B cell (primary cell): Measurements from ENCODE around the gene SPATA6L. TPM values are rescaled to one million over a fixed set of nuclear protein-coding genes. Genes with fewer than 3 reads are reported as not detected.

Experiments used
- ATAC-seq: fragments of 200-7000 bp; cut with Tn5 transposase; one replicate; pipeline ENCODE4 v1.10.0; 2021; ENCODE audit warnings: low read depth, mild to moderate bottlenecking, moderate number of reproducible peaks, moderate library complexity
- CTCF ChIA-PET: fragments of 350-600 bp; sonication (Branson Sonifier 250); formaldehyde crosslinking; loops from one replicate; lab custom pipeline; 2021; ENCODE audit warnings: antibody characterized with exemption, inconsistent platforms; lab: Charles Lee
- POLR2A ChIA-PET: fragments of 350-600 bp; sonication (Branson Sonifier 250); formaldehyde crosslinking; loops from one replicate; lab custom pipeline; 2021; ENCODE audit warnings: antibody characterized with exemption; lab: Charles Lee
- DNase-seq: peaks from one replicate; pipeline ENCODE4 v3.0.0; 2013
- H2AFZ ChIP-seq: 2 replicates; pipeline ENCODE4 v1.6.1; 2012; ENCODE audit warnings: mild to moderate bottlenecking, low read depth, low read length; ENCODE audit not compliant: insufficient read depth, poor library complexity, severe bottlenecking
- H3K27ac ChIP-seq, 2 donors: 1 replicate in 1 of 2; 2 replicates in 1 of 2; pipeline ENCODE4 v1.5.1; 2012 to 2013; ENCODE audit warnings: low read length in 2 of 2, mild to moderate bottlenecking in 2 of 2, moderate library complexity in 1 of 2
- H3K27me3 ChIP-seq, 4 experiments: fragments of 200-600 bp in 1 of 4; sonication (generic) in 1 of 4; replicated peaks in 1 of 4; 1 replicate in 2 of 4; 2 replicates in 2 of 4; pipeline versions ENCODE4 v1.6.1 to v1.7.0; 2013 to 2016; ENCODE audit warnings: low read length in 3 of 4, mild to moderate bottlenecking in 2 of 4, mixed read lengths in 1 of 4, moderate library complexity in 1 of 4; ENCODE audit not compliant: insufficient read depth in 4 of 4, control insufficient read depth in 3 of 4; ENCODE audit errors: control extremely low read depth in 1 of 4
- H3K36me3 ChIP-seq, 2 experiments: replicated peaks in 1 of 2; 1 replicate in 1 of 2; 2 replicates in 1 of 2; pipeline versions ENCODE4 v1.6.1 to v1.7.1; 2013; ENCODE audit warnings: low read length in 1 of 2; ENCODE audit not compliant: insufficient read depth in 2 of 2, control insufficient read depth in 1 of 2; ENCODE audit errors: control extremely low read depth in 1 of 2, extremely low read depth in 1 of 2
- H3K4me1 ChIP-seq, 2 donors: fragments of 200-600 bp in 1 of 2; sonication (generic) in 1 of 2; 1 replicate in 1 of 2; 2 replicates in 1 of 2; pipeline versions ENCODE4 v1.5.1 to v1.6.1; 2013 to 2017; ENCODE audit warnings: low read length in 2 of 2; ENCODE audit not compliant: control insufficient read depth in 2 of 2, insufficient read depth in 2 of 2
- H3K4me2 ChIP-seq: replicated peaks from 2 replicates; pipeline ENCODE3; 2012; ENCODE audit warnings: mild to moderate bottlenecking, low read depth, low read length; ENCODE audit not compliant: poor library complexity, severe bottlenecking
- H3K4me3 ChIP-seq, 5 experiments: fragments of 200-600 bp in 1 of 5; sonication (generic) in 1 of 5; 1 replicate in 3 of 5; 2 replicates in 2 of 5; pipeline versions ENCODE4 v1.5.1 to v1.7.0; 2011 to 2016; ENCODE audit warnings: low read length in 4 of 5, mild to moderate bottlenecking in 4 of 5, low read depth in 2 of 5, control low read depth in 1 of 5, moderate library complexity in 1 of 5; ENCODE audit not compliant: insufficient read depth in 1 of 5; ENCODE audit errors: control extremely low read depth in 1 of 5, extremely low read depth in 1 of 5
- H3K79me2 ChIP-seq: fragments of 200-600 bp; sonication (generic); one replicate; pipeline ENCODE4 v1.6.0; 2016; ENCODE audit warnings: low read length; ENCODE audit not compliant: control insufficient read depth, insufficient read depth
- H3K9ac ChIP-seq: fragments of 200-600 bp; sonication (generic); 2 replicates; pipeline ENCODE4 v1.6.1; 2017; ENCODE audit warnings: mild to moderate bottlenecking, low read length, moderate library complexity
- H3K9me3 ChIP-seq, 3 donors: one replicate each; pipeline versions ENCODE4 v1.6.1 to v1.7.1; 2013; ENCODE audit warnings: low read length in 2 of 3; ENCODE audit not compliant: control insufficient read depth in 2 of 3, insufficient read depth in 1 of 3; ENCODE audit errors: control extremely low read depth in 1 of 3
- H4K20me1 ChIP-seq: 2 replicates; pipeline ENCODE4 v1.6.0; 2012; ENCODE audit warnings: mild to moderate bottlenecking, low read length; ENCODE audit not compliant: insufficient read depth, control insufficient read depth, poor library complexity, severe bottlenecking
- H3K27ac Mint-ChIP-seq: one replicate; pipeline ENCODE4 v1.8.0; 2021; ENCODE audit warnings: mixed read lengths
- H3K27me3 Mint-ChIP-seq: one replicate; pipeline ENCODE4 v1.8.0; 2021; ENCODE audit warnings: mixed read lengths
- H3K4me1 Mint-ChIP-seq: one replicate; pipeline ENCODE4 v1.8.0; 2021; ENCODE audit warnings: mixed read lengths
- H3K4me3 Mint-ChIP-seq: one replicate; pipeline ENCODE4 v1.8.0; 2021; ENCODE audit warnings: mixed read lengths
- H3K9me3 Mint-ChIP-seq: one replicate; pipeline ENCODE4 v1.8.0; 2022; ENCODE audit warnings: mixed read lengths; ENCODE audit not compliant: insufficient read depth
- EZH2 ChIP-seq: IDR thresholded peaks from 2 replicates; pipeline ENCODE4 v1.6.1; 2012; ENCODE audit warnings: borderline replicate concordance, low read depth, mild to moderate bottlenecking, moderate library complexity, low read length; ENCODE audit not compliant: insufficient read depth, poor library complexity, severe bottlenecking
- WGBS: methylation state at CpG from one replicate; pipeline ENCODE4 v1.1.5; 2013; ENCODE audit warnings: missing lambda C conversion rate; ENCODE audit not compliant: insufficient coverage; 5-methylcytosine and 5-hydroxymethylcytosine counted together
- intact Hi-C: fragments of 100-400 bp; cut with micrococcal nuclease; formaldehyde crosslinking; loops from one replicate; pipeline ENCODE4 v1.10.0; 2022
- polyA plus RNA-seq: library from polyadenylated mRNA; depleted of rRNA; stranded (reverse); fragments of >200 nt; gene quantifications from 2 replicates; pipeline ENCODE4 v1.2.3, GENCODE V29; 2012
- total RNA-seq, 2 donors: library from RNA; stranded (reverse); fragments of 120-200 nt in 1 of 2; gene quantifications; 1 replicate in 1 of 2; 2 replicates in 1 of 2; pipeline versions ENCODE4 v1.2.3 to v1.2.4, GENCODE V29; 2013 to 2022
- TF ChIP-seq, protein P1 (sequence below): fragments of 200-600 bp; IDR thresholded peaks from one replicate; pipeline ENCODE4 v1.8.0; 2022; ENCODE audit warnings: antibody characterized with exemption, mild to moderate bottlenecking

The SPATA6L gene
- total and polyA plus RNA-seq, 2 donors (not counting 1 experiment from before 2014, with no cell fraction given) = 0.09 to 1.2 TPM

DNA sequence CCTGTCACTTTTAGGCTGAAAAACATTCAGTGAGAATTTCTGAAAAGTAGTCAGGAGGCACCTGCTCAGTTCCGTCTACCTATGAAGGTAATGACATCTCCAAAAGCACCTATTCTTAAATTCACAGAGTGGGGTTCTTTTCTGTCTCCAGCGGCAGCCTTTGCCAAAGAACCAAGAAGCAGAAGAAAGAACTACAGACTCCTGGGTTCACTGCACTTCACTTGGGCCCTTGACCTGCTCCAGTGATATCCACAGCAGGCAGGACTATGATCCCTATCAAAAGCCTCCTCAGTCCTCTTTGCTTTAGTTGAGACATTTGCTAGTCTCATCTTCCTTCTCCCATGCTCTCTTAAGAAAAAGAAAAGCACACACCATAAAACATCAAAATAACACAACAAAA lies 23.9 kb downstream of the SPATA6L start:
- ChIA-PET CTCF (no interaction called here), POLR2A (no interaction called here)
- no peak overlapping the region for H3K27ac ChIP-seq
- H3K9me3 ChIP-seq = no peaks in the 10 kb centered on the region
- H3K27me3 ChIP-seq = no peaks in the 10 kb centered on the region
- no peak overlapping the region for H3K4me3 ChIP-seq
- no peak for ATAC-seq
- no peak overlapping the region for H2AFZ ChIP-seq
- Mint-ChIP-seq H3K4me3 (no peak overlapping the region), H3K4me1 (peaks cover 3% of the 10 kb centered on the region), H3K27me3 (peaks cover 6% of the 10 kb centered on the region), H3K27ac (no peak overlapping the region), H3K9me3 (no peaks in the 10 kb centered on the region)
- no peaks in the 10 kb centered on the region for H4K20me1 ChIP-seq
- TF ChIP-seq, protein P1, sequence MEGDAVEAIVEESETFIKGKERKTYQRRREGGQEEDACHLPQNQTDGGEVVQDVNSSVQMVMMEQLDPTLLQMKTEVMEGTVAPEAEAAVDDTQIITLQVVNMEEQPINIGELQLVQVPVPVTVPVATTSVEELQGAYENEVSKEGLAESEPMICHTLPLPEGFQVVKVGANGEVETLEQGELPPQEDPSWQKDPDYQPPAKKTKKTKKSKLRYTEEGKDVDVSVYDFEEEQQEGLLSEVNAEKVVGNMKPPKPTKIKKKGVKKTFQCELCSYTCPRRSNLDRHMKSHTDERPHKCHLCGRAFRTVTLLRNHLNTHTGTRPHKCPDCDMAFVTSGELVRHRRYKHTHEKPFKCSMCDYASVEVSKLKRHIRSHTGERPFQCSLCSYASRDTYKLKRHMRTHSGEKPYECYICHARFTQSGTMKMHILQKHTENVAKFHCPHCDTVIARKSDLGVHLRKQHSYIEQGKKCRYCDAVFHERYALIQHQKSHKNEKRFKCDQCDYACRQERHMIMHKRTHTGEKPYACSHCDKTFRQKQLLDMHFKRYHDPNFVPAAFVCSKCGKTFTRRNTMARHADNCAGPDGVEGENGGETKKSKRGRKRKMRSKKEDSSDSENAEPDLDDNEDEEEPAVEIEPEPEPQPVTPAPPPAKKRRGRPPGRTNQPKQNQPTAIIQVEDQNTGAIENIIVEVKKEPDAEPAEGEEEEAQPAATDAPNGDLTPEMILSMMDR = no peak
- TF ChIP-seq EZH2 = no peak
- H3K4me1 ChIP-seq = no peaks in the 10 kb centered on the region
- intact Hi-C loops = no loop called here
- no peaks in the 10 kb centered on the region for H3K36me3 ChIP-seq
- no peak for DNase-seq
- H3K79me2 ChIP-seq = no peaks in the 10 kb centered on the region
- H3K4me2 ChIP-seq = no peak overlapping the region
- no peak overlapping the region for H3K9ac ChIP-seq
- WGBS = 100% methylated on average over 1 of the region's 2 CpGs

DNA sequence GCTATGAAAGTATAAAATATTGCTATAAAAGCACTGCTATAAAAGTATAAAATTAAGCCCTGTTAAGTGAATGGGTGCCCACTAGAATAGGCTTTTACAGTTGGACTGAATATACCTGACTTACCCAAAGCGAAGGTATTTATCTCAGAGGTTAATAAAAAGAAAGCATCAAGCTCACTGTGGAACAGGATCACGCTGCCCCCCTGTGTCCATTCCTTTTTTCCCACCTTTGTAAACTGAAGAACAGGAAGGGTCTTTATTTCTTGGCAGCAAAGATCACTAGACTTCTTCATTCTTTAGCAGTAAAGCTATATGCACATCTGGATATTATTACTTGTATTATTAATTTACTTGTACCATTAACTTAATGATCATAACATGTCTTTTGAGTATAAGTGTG lies 26.3 kb downstream of the SPATA6L start:
- POLR2A ChIA-PET = no interaction called here
- Histone ChIP-seq H2AFZ (no peak overlapping the region), H3K79me2 (no peaks in the 10 kb centered on the region), H3K4me2 (no peak overlapping the region), H3K36me3 (no peaks in the 10 kb centered on the region), H3K9ac (no peak overlapping the region), H3K4me3 (no peak overlapping the region), H3K4me1 (no peaks in the 10 kb centered on the region), H4K20me1 (no peaks in the 10 kb centered on the region), H3K27me3 (no peaks in the 10 kb centered on the region), H3K27ac (no peak overlapping the region), H3K9me3 (no peaks in the 10 kb centered on the region)
- Mint-ChIP-seq H3K27ac (no peak overlapping the region), H3K27me3 (peaks cover 13% of the 10 kb centered on the region), H3K4me3 (no peak overlapping the region), H3K9me3 (no peaks in the 10 kb centered on the region), H3K4me1 (peaks cover 3% of the 10 kb centered on the region)
- TF ChIP-seq, protein P1 = peak; percentile 18
- no peak for TF ChIP-seq EZH2
- WGBS = no CpG with 5 or more reads among the region's 2 CpGs
- ATAC-seq (no peak), DNase-seq (peak; percentile 13)
- intact Hi-C loops = no loop called here
- CTCF ChIA-PET = interaction anchor here (1.0 to 1.8 kb wide), 3 partner anchors 10 to 325 kb away, joined by 3 to 5 read pairs (median 3); no protein-coding TSS in a partner anchor
